PC-3 (cell line): ENCODE measurements around the gene TBPL1. TPM values are rescaled to one million over a fixed set of nuclear protein-coding genes. Genes with fewer than 3 reads are reported as not detected.

Experiments
- ATAC-seq: fragments of 200-7000 bp; cut with Tn5 transposase; 2 replicates; pipeline ENCODE4 v1.9.1; 2020; ENCODE audit warnings: mild to moderate bottlenecking, moderate library complexity
- BruUV-seq: library from RNA; stranded (reverse); fragments of 400-500 nt; replicated peaks from 2 replicates; lab custom pipeline; 2021; lab: Mats Ljungman, UMichigan
- CTCF ChIA-PET: fragments of 300-600 bp; sonication (Branson Sonifier 250); formaldehyde crosslinking; loops from one replicate; lab custom pipeline; 2022; ENCODE audit warnings: antibody characterized with exemption; lab: Charles Lee
- POLR2A ChIA-PET: fragments of 300-600 bp; sonication (Branson Sonifier 250); formaldehyde crosslinking; loops from one replicate; lab custom pipeline; 2022; ENCODE audit warnings: antibody characterized with exemption; ENCODE audit not compliant: unreplicated experiment; lab: Charles Lee
- DNase-seq: peaks from one replicate; pipeline ENCODE4 v3.0.0-alpha.2; 2015
- H2AFZ ChIP-seq: fragments of 300-600 bp; sonication (generic); 2 replicates; pipeline ENCODE4 v1.6.0; 2016; ENCODE audit warnings: antibody characterized with exemption, low read length
- H3F3A ChIP-seq: fragments of 300-600 bp; sonication (generic); one replicate; pipeline ENCODE4 v1.6.0; 2017; ENCODE audit warnings: antibody characterized with exemption, low read length, control low read depth, mild to moderate bottlenecking; ENCODE audit not compliant: unreplicated experiment
- H3K27ac ChIP-seq: fragments of 300-600 bp; sonication (generic); 2 replicates; pipeline ENCODE4 v1.5.1; 2016; ENCODE audit warnings: mild to moderate bottlenecking, low read length
- H3K27me3 ChIP-seq: fragments of 300-600 bp; sonication (generic); 2 replicates; pipeline ENCODE4 v1.6.1; 2016; ENCODE audit warnings: low read length, mixed read lengths
- H3K36me3 ChIP-seq: fragments of 300-600 bp; sonication (generic); 2 replicates; pipeline ENCODE4 v1.6.1; 2016; ENCODE audit warnings: low read depth, mixed run types, low read length, mixed read lengths
- H3K4me1 ChIP-seq: fragments of 300-600 bp; sonication (generic); 2 replicates; pipeline ENCODE4 v1.5.1; 2016; ENCODE audit warnings: low read length; ENCODE audit not compliant: insufficient read depth
- H3K4me2 ChIP-seq: fragments of 300-600 bp; sonication (generic); 2 replicates; pipeline ENCODE4 v1.6.0; 2016; ENCODE audit warnings: low read length
- H3K4me3 ChIP-seq: fragments of 300-600 bp; sonication (generic); 2 replicates; pipeline ENCODE4 v1.5.1; 2016; ENCODE audit warnings: mild to moderate bottlenecking, low read length, mixed read lengths
- H3K79me2 ChIP-seq: fragments of 300-600 bp; sonication (generic); 2 replicates; pipeline ENCODE4 v1.6.1; 2017; ENCODE audit warnings: low read length, mixed read lengths
- H3K9ac ChIP-seq: fragments of 300-600 bp; sonication (generic); 2 replicates; pipeline ENCODE4 v1.6.0; 2016; ENCODE audit warnings: mild to moderate bottlenecking, low read length
- H3K9me2 ChIP-seq: fragments of 300-600 bp; sonication (generic); replicated peaks from 2 replicates; pipeline ENCODE4 v1.6.1; 2016; ENCODE audit warnings: mixed run types, low read length, mixed read lengths
- H3K9me3 ChIP-seq: fragments of 300-600 bp; sonication (generic); 2 replicates; pipeline ENCODE4 v1.6.1; 2016; ENCODE audit warnings: low read length, mixed read lengths
- H4K20me1 ChIP-seq: fragments of 300-600 bp; sonication (generic); 2 replicates; pipeline ENCODE4 v1.6.1; 2016; ENCODE audit warnings: low read length, mixed read lengths
- CTCF ChIP-seq: fragments of 300-600 bp; sonication (generic); conservative IDR thresholded peaks from 2 replicates; pipeline ENCODE4 v1.5.1; 2017; ENCODE audit warnings: antibody characterized with exemption, low read depth, mild to moderate bottlenecking, low read length
- EZH2 ChIP-seq: fragments of 300-600 bp; sonication (generic); IDR thresholded peaks from one replicate; pipeline ENCODE4 v1.6.1; 2017; ENCODE audit warnings: antibody characterized with exemption, mild to moderate bottlenecking, low read length; ENCODE audit not compliant: unreplicated experiment
- EZH2phosphoT487 ChIP-seq: fragments of 300-600 bp; sonication (generic); IDR thresholded peaks from 2 replicates; pipeline ENCODE4 v1.6.1; 2018; ENCODE audit warnings: mild to moderate bottlenecking, antibody characterized with exemption, low read length, borderline replicate concordance
- intact Hi-C: fragments of 100-400 bp; cut with micrococcal nuclease; formaldehyde crosslinking; loops from 2 replicates; pipeline ENCODE4 v1.9.0; 2023
- total RNA-seq: library from RNA; depleted of rRNA; stranded (reverse); fragments of >200 nt; gene quantifications from 2 replicates; pipeline ENCODE4 v1.2.3, GENCODE V29; 2014

TBPL1 gene
- total RNA-seq, 1 experiment from 2014 or later: 30.8 TPM

DNA sequence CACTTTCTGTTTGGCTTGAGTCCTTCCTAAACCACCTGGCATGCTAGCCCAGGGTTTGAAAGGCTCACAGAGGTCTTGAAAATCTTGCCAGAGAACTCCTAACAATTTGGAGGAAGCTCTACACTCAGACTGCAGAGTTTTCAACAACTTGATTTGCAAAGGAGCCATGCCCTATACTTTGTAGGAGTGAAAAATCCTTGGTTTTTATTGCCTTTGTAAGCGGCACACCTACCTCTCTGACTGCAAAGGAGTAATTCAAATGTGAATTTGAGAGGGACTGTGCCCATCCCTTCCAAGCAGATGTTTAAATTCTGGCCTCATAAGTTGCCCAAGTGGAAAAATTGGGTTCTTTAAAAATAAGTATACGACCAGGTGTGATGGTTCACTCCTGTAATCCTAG is 58.0 kb downstream of the TBPL1 start:
- Histone ChIP-seq H3K36me3 (no peaks in the 10 kb centered on the region), H4K20me1 (no peaks in the 10 kb centered on the region), H2AFZ (no peak overlapping the region), H3K9ac (no peak overlapping the region), H3K27me3 (no peaks in the 10 kb centered on the region), H3F3A (no peaks in the 10 kb centered on the region), H3K4me2 (no peak overlapping the region), H3K4me3 (no peak overlapping the region), H3K9me2 (no peaks in the 10 kb centered on the region), H3K79me2 (no peaks in the 10 kb centered on the region), H3K4me1 (peaks cover 30% of the 10 kb centered on the region), H3K27ac (no peak overlapping the region), H3K9me3 (no peaks in the 10 kb centered on the region)
- POLR2A ChIA-PET: no interaction called here
- CTCF ChIA-PET: no interaction called here
- intact Hi-C loops: no loop called here
- DNase-seq (no peak), ATAC-seq (no peak)
- BruUV-seq: no TSS peak
- TF ChIP-seq EZH2phosphoT487 (no peak), CTCF (no peak), EZH2 (no peak)

- Histone ChIP-seq H3K79me2 (no peaks in the 10 kb centered on the region), H3K27ac (peak overlapping the region; percentile 91), H3F3A (peaks cover 7% of the 10 kb centered on the region), H3K9ac (no peak overlapping the region), H3K4me2 (peak overlapping the region; percentile 67), H3K4me3 (no peak overlapping the region), H3K4me1 (peaks cover 45% of the 10 kb centered on the region), H3K27me3 (no peaks in the 10 kb centered on the region), H3K9me2 (no peaks in the 10 kb centered on the region), H2AFZ (no peak overlapping the region), H3K9me3 (no peaks in the 10 kb centered on the region), H4K20me1 (no peaks in the 10 kb centered on the region), H3K36me3 (no peaks in the 10 kb centered on the region)
- DNase-seq (no peak), ATAC-seq (no peak)
- no TSS peak for BruUV-seq
- intact Hi-C loops: loop anchor here (2.0 to 5.0 kb wide), 3 partner anchors 18 to 42 kb away; partner anchors contain the start of gene SLC2A12
- POLR2A ChIA-PET: no interaction called here
- TF ChIP-seq CTCF (no peak), EZH2 (no peak)
- CTCF ChIA-PET: no interaction called here
Measured at GRCh38 chr6:134014588-134015137, 61.6 kb downstream of the TBPL1 start.
